NT2/D1 (cell line): ENCODE measurements around the gene MTERF4.

Source experiments
- DNase-seq: peaks from one replicate; pipeline ENCODE4 v3.0.0-alpha.2; 2011; ENCODE audit warnings: low read depth, low spot score
- H3K27me3 ChIP-seq: 2 replicates; pipeline ENCODE4 v1.6.0; 2011; ENCODE audit warnings: mild to moderate bottlenecking; ENCODE audit not compliant: insufficient read length, insufficient read depth
- H3K36me3 ChIP-seq: 2 replicates; pipeline ENCODE4 v1.6.1; 2011; ENCODE audit warnings: mild to moderate bottlenecking, low read length, mixed read lengths; ENCODE audit not compliant: insufficient read depth, insufficient read length
- H3K4me1 ChIP-seq: 2 replicates; pipeline ENCODE4 v1.5.1; 2011; ENCODE audit not compliant: insufficient read depth, insufficient read length
- H3K4me3 ChIP-seq: 2 replicates; pipeline ENCODE4 v1.5.1; 2011; ENCODE audit warnings: low read depth; ENCODE audit not compliant: insufficient read length
- H3K9ac ChIP-seq: 2 replicates; pipeline ENCODE4 v1.6.0; 2011; ENCODE audit warnings: low read depth; ENCODE audit not compliant: insufficient read length
- H3K9me3 ChIP-seq: 2 replicates; pipeline ENCODE4 v1.5.1; 2011; ENCODE audit warnings: mild to moderate bottlenecking, low read length; ENCODE audit not compliant: insufficient read depth
- SUZ12 ChIP-seq: IDR thresholded peaks from 2 replicates; pipeline ENCODE4 v1.6.1; 2011; ENCODE audit not compliant: insufficient read length, insufficient read depth; ENCODE audit errors: extremely low read depth
- YY1 ChIP-seq: IDR thresholded peaks from 2 replicates; pipeline ENCODE4 v1.6.1; 2011; ENCODE audit not compliant: insufficient read length, insufficient read depth
- ZNF274 ChIP-seq: IDR thresholded peaks from 2 replicates; pipeline ENCODE4 v1.6.1; 2011; ENCODE audit warnings: mild to moderate bottlenecking, low read depth, low read length

Gene MTERF4, protein sequence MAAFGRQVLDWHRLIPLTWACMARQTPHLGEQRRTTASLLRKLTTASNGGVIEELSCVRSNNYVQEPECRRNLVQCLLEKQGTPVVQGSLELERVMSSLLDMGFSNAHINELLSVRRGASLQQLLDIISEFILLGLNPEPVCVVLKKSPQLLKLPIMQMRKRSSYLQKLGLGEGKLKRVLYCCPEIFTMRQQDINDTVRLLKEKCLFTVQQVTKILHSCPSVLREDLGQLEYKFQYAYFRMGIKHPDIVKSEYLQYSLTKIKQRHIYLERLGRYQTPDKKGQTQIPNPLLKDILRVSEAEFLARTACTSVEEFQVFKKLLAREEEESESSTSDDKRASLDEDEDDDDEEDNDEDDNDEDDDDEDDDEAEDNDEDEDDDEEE

DNA sequence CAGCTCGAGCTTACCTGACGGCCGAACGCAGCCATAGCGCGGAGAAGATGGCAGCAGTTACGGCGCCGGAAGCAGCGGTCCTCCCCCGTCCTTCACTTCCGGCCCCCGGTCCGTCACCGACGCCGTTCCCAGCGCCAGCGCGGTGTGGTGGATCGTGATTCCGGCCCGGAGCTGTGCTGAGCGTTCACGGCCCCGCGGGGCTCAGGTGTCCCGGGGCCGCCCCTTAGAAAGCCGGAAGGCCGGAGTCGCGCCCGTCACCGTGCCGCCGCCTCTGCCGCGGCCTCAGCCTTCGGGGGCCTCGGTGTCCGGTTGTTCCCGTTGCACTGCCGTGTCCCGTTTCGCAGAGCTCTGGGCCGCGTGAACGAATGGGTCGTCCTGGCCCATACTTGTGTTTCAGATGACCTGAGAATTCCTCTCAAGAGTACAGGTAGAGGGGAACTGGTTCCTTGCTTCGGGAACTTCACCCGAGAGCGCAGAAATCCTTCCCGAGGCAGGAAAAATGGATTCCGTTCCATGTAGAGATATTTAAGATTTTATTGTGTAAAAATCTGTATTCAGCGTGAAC, at the start of gene MTERF4:
TSS of gene MTERF4 (minus strand) at position 49 of the 565 bp plus-strand sequence. CDS start at position 35, 14 bp downstream.
- Histone ChIP-seq H3K9ac (peak within 1 kb of the TSS; percentile 98), H3K4me1 (peaks cover 3% of the 10 kb centered on the region), H3K9me3 (no peaks in the 10 kb centered on the region), H3K27me3 (no peaks in the 10 kb centered on the region), H3K4me3 (peak within 1 kb of the TSS; percentile 99), H3K36me3 (peaks cover 48% of the 10 kb centered on the region)
- peak; percentile 78 for DNase-seq
- no peak for TF ChIP-seq SUZ12
- no peak for TF ChIP-seq ZNF274
- peak; percentile 73 for TF ChIP-seq YY1

DNA sequence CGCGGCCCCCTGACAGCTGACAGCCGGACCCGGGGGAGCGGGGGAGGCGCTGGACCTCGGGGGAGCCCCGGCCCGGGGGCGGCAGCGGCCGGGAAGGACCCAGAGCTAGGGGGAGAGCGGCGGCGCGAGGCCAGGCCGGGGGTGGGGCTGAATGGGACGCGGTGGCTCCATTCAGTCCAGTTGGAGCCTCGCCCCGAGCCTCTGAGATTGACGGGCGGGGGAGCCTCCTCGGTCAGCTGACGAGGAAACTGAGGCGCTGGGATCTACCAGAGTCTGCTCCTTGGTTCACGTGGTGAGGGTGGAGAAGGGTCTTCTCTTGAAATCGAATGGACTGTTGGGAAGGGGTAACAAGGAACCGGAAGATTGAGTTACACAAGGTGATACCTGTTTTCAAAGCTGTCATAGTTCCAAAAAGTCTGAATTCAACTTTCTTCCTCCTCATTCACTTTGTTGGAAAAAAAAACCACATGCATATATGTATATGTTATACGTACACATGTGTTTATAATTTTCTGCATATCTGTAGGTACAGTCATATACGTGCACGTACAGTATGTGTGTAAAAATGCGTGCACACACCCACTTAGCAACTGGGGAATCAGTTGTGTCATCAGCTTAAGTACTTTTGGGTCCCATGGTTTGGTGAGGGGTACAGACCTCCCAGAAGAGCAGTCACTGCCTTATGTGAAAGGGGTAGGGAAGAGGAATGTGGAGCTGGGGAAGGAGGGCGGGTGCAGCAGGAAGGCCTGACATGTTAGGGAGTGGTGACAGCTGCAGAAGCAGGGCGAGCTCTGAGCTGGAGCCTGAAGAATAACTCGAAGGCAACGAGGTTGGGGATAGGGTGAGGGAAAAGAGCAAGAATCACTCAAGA, 48.8 kb upstream of the MTERF4 start:
- Histone ChIP-seq H3K4me3 (peak overlapping the region; percentile 82), H3K27me3 (peaks cover 15% of the 10 kb centered on the region), H3K36me3 (peaks cover 26% of the 10 kb centered on the region), H3K9me3 (no peaks in the 10 kb centered on the region), H3K4me1 (peaks cover 19% of the 10 kb centered on the region), H3K9ac (peak overlapping the region; percentile 92)
- TF ChIP-seq SUZ12 (no peak), YY1 (no peak)
- DNase-seq, result no peak

DNA sequence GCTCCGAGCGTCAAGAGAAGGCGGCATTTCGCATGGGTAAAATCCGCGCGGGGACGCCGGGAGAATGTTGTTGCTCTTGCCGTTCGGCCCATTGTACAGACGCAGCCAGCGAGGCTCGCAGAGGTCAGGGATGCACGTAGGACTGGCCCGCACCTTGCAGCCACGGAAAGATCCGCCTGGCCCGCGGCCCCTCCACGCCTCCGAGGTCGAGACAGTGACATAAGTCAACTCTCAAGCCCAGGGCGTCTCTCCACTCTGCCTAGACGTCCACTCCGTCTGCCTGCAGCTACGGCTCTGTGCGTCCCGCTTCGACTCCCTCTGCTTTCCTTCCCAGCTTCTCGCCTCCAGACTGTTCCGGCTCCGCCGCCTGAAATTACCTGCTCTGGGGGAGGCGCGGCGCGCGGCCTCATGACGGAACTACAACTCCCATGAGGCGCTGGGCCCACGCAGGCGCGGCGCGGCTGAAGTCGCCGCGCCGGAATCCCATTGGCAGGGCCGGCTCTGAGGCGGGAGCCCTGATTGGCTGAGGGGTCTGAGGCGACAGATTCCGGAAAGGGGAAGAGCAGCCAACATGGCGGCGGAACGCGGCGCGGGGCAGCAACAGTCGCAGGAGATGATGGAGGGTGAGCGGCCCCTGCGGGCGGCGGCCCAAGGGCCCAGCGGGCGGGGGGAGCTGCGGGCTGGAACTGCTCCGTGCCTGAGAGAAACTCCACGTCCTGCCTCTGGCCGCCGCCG, 48.0 kb upstream of the MTERF4 start, which contains the start of gene PPP1R7:
TSS of gene PPP1R7 (plus strand) at position 543 of the 735 bp plus-strand sequence. CDS start at position 572, 29 bp downstream.
- H3K27me3 ChIP-seq, result peaks cover 15% of the 10 kb centered on the region
- peaks cover 18% of the 10 kb centered on the region for H3K36me3 ChIP-seq
- H3K4me3 ChIP-seq, result peak within 1 kb of the TSS; percentile 82
- peak within 1 kb of the TSS; percentile 92 for H3K9ac ChIP-seq
- peaks cover 19% of the 10 kb centered on the region for H3K4me1 ChIP-seq
- H3K9me3 ChIP-seq, result no peaks in the 10 kb centered on the region
- DNase-seq, result peak; percentile 94
- TF ChIP-seq YY1 (peak; percentile 85), ZNF274 (no peak)

DNA sequence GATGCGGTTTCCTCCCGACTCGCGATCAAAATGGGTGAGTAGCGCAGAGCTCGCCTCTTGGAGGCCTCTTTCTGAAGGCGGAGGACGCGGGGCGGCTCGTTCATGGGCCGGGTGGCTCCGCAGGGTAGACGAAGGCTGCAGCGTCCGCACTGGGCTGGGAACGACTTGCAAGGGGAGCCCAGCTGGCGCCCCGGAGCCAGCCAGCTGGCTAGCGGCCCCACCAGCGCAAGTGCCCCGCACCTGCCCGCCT, 47.5 kb upstream of the MTERF4 start:
- Histone ChIP-seq H3K4me3 (peak overlapping the region; percentile 62), H3K36me3 (peaks cover 13% of the 10 kb centered on the region), H3K27me3 (peaks cover 15% of the 10 kb centered on the region), H3K4me1 (peaks cover 19% of the 10 kb centered on the region), H3K9ac (peak overlapping the region; percentile 71), H3K9me3 (no peaks in the 10 kb centered on the region)
- DNase-seq, result no peak
- TF ChIP-seq ZNF274, result no peak
- no peak for TF ChIP-seq SUZ12

DNA sequence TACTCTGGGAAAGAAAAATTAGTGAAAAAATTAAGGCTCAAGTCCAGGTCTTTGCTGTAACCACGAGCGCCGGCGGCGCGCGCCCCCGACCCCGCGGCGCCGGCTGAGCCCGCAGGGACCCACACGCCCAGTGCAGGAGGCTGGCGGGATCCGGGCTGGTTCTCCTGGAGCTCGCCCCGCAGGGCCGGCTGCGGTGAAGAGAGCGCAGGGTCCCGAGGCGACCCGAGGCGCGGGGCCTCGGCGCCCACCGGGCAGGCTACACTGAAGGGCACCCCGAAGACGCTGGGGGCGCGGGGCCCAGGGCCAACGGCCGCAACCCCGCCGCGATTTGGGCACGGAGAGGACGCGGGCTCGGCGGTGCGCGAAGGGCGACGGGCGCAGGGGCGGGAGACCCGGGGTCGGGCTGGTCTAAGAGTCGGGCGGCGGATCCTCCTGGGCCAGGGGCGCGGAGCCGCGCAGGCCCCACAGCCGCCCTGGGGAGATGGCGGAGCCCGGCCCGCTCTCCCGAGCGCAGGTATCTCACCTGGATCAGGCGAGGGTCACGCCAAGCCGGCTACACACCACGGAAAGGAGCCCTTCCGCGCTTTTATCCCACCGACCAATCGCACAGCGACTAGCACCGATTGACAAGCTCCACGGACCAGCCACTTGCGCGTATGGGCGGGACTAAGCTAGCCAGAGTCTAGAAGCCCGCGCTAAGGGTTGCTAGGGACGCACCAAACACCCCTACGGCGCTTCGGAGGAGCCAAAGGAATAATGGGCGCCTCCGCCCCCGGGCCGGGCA, 47.0 kb upstream of the MTERF4 start, which contains the start of gene PASK:
TSS of gene PASK (minus strand) at position 582 of the 784 bp plus-strand sequence. CDS start 6,440 bp downstream, outside the sequence.
- DNase-seq, result peak; percentile 95
- Histone ChIP-seq H3K9ac (peak within 1 kb of the TSS; percentile 92), H3K4me1 (peaks cover 19% of the 10 kb centered on the region), H3K4me3 (peak within 1 kb of the TSS; percentile 82), H3K36me3 (peaks cover 12% of the 10 kb centered on the region), H3K27me3 (peaks cover 15% of the 10 kb centered on the region), H3K9me3 (no peaks in the 10 kb centered on the region)
- no peak for TF ChIP-seq YY1
- TF ChIP-seq ZNF274, result no peak
- peak; percentile 16 for TF ChIP-seq SUZ12

DNA sequence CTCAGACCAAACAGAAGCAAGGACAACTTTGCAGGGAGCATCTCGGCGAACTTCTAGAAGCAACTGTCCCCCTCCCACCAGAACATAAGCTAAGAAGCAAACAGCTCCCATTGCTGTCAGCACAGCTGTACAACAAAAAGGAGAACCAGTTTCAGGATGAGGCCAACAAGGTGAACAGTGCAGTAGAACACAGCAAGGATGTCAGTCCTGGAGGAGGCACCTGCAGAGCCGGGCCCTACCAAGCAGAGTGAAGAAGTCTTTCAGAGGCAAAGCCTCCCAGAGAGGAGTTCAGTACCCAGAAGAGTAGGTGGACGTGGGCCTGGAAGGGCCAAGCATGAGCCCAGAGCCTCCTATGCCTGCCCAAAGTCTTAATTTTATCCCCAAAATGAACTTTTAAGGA, 46.2 kb upstream of the MTERF4 start:
- Histone ChIP-seq H3K4me1 (peaks cover 17% of the 10 kb centered on the region), H3K27me3 (peaks cover 15% of the 10 kb centered on the region), H3K4me3 (peak overlapping the region; percentile 62), H3K9me3 (no peaks in the 10 kb centered on the region), H3K36me3 (peaks cover 9% of the 10 kb centered on the region), H3K9ac (peak overlapping the region; percentile 71)
- DNase-seq, result no peak
- TF ChIP-seq SUZ12 (no peak), ZNF274 (no peak), YY1 (no peak)
